ENCODE measurements around the gene KLRK1. TPM values are rescaled to one million over a fixed set of nuclear protein-coding genes. Genes with fewer than 3 reads are reported as not detected.
"Not testable (repeated sequence)": the region's sequence is repeated elsewhere in the genome, so short reads cannot be mapped to it uniquely, and the experiment has no call there.

KLRK1 gene
- total and polyA plus RNA-seq, 12 donors: 0.25 to 5.2 (median 1.4) TPM; not detected in 2

- H3K27ac ChIP-seq: no peak overlapping the region
- no peak for TF ChIP-seq CTCF (IDR thresholded peaks at IDR 0.05)
- no peak for TF ChIP-seq POLR2A (IDR thresholded peaks at IDR 0.05)
- no peak overlapping the region for H3K4me3 ChIP-seq
- H3K4me1 ChIP-seq (replicated peaks in 1 of 2): peaks cover 6 to 15% of the 10 kb centered on the region in 2 donors
- H3K27me3 ChIP-seq: no peaks in the 10 kb centered on the region
- WGBS, 4 donors: 96 to 100% (median 97%) methylated on average over 1 of the region's 1 CpG
- no peaks in the 10 kb centered on the region for H3K9me3 ChIP-seq (replicated peaks in 1 of 3)
- DNase-seq: no peak
- intact Hi-C loops (cut with DNase I): no loop called here
- no peaks in the 10 kb centered on the region for H3K36me3 ChIP-seq (replicated peaks in 1 of 2)
These were observed 30.9 kb downstream of the KLRK1 start for GRCh38 chr12:10358969-10359368.

GRCh38 chr12:10358131-10358530 lies 31.7 kb downstream of the KLRK1 start:
- Histone ChIP-seq H3K27me3 (no peaks in the 10 kb centered on the region), H3K4me3 (no peak overlapping the region), H3K9me3 (replicated peaks in 1 of 3) (no peaks in the 10 kb centered on the region), H3K36me3 (replicated peaks in 1 of 2) (no peaks in the 10 kb centered on the region), H3K27ac (no peak overlapping the region), H3K4me1 (replicated peaks in 1 of 2) (peaks cover 5 to 7% of the 10 kb centered on the region in 2 donors)
- 77 to 93% (median 84%) methylated on average over 5 of the region's 5 CpGs for WGBS, 4 donors
- intact Hi-C loops (cut with DNase I): no loop called here
- TF ChIP-seq CTCF (IDR thresholded peaks at IDR 0.05) (no peak), POLR2A (IDR thresholded peaks at IDR 0.05) (no peak)
- no peak for DNase-seq

- intact Hi-C loops (cut with DNase I): no loop called here
These were observed 35.3 kb downstream of the KLRK1 start for GRCh38 chr12:10354502-10354901.

GRCh38 chr12:10354071-10354470 lies 35.8 kb downstream of the KLRK1 start:
- no peak overlapping the region for H3K27ac ChIP-seq
- no peaks in the 10 kb centered on the region for H3K27me3 ChIP-seq
- no peak for DNase-seq
- H3K36me3 ChIP-seq (replicated peaks in 1 of 2): no peaks in the 10 kb centered on the region
- 53 to 79% (median 74%) methylated on average over 3 to 4 of the region's 4 CpGs for WGBS, 4 donors
- no peaks in the 10 kb centered on the region for H3K4me1 ChIP-seq (replicated peaks in 1 of 2)
- TF ChIP-seq CTCF (IDR thresholded peaks at IDR 0.05) (no peak), POLR2A (IDR thresholded peaks at IDR 0.05) (no peak)
- intact Hi-C loops (cut with DNase I): no loop called here
- no peaks in the 10 kb centered on the region for H3K9me3 ChIP-seq (replicated peaks in 1 of 3)
- no peak overlapping the region for H3K4me3 ChIP-seq

More at GRCh38 chr12:10354502-10354901, 35.3 kb downstream of the KLRK1 start:
- Histone ChIP-seq H3K9me3 (replicated peaks in 1 of 3) (no peaks in the 10 kb centered on the region), H3K27ac (no peak overlapping the region), H3K36me3 (replicated peaks in 1 of 2) (no peaks in the 10 kb centered on the region), H3K4me3 (no peak overlapping the region), H3K4me1 (replicated peaks in 1 of 2) (no peaks in the 10 kb centered on the region), H3K27me3 (no peaks in the 10 kb centered on the region)
- 48 to 61% (median 52%) methylated on average over 2 of the region's 2 CpGs; no CpG with 5 or more reads in 1 of the 4 donors for WGBS, 4 donors
- TF ChIP-seq POLR2A (IDR thresholded peaks at IDR 0.05) (no peak), CTCF (IDR thresholded peaks at IDR 0.05) (no peak)
- peak in 2 of 7 donors; percentile 26 to 40 for DNase-seq

- H3K27me3 ChIP-seq; DNase-seq; H3K9me3 ChIP-seq (replicated peaks in 1 of 3); H3K4me1 ChIP-seq (replicated peaks in 1 of 2); H3K27ac ChIP-seq; H3K36me3 ChIP-seq (replicated peaks in 1 of 2); intact Hi-C loops (cut with DNase I); H3K4me3 ChIP-seq: not testable (repeated sequence)
- 41 to 61% (median 43%) methylated on average over 3 of the region's 3 CpGs for WGBS, 4 donors
These were observed 38.4 kb downstream of the KLRK1 start for GRCh38 chr12:10351457-10351856.

Measured in adrenal gland (tissue), 12 donors.